Measurements from ENCODE around the gene RAC2. TPM values are rescaled to one million over a fixed set of nuclear protein-coding genes. Genes with fewer than 3 reads are reported as not detected.

RAC2 gene
- total and polyA plus RNA-seq, 2 of the 8 experiments (the other 6 are each of a cell fraction or from before 2014, with no cell fraction given): 2.3 to 4.3 TPM

DNA sequence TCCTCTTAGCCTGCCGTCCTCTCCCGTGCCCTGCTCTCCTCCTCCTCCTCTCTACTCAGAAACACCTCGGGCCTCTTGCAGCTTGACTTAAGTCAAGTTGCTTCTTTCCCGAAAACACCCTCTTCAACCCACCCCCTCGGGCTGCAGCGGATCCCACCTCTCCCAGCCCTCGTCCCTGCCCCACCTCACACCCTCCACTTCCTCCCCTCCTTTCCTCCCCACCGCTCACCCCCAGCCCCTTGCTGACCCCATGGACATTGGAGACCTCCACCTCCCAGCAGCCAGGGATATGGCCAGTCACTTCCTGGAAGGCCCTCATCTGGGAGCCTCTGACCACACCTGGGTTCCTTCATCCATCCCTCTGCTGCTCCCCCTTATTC is 29.8 kb upstream of the RAC2 start:
- no peaks in the 10 kb centered on the region for H3K79me2 ChIP-seq (ENCODE audit: control insufficient read depth in 1 of 2, insufficient read depth in 2 of 2, low read length in 2 of 2)
- H2AK5ac ChIP-seq (ENCODE audit: low read depth, low read length): no peak overlapping the region
- H2BK20ac ChIP-seq (ENCODE audit: low read length): no peak overlapping the region
- no peaks in the 10 kb centered on the region for H3K27me3 ChIP-seq (replicated peaks in 1 of 4; ENCODE audit: control insufficient read depth in 3 of 4, extremely low read depth in 1 of 4, insufficient read depth in 3 of 4, low read length in 3 of 4)
- 100% methylated on average over 1 of the region's 8 CpGs; no CpG with 5 or more reads in 1 of the 2 experiments for WGBS, 2 experiments (ENCODE audit: extremely low coverage in 1 of 2, insufficient coverage in 1 of 2, insufficient read length in 1 of 2, insufficient replicate concordance in 2 of 2, low coverage in 1 of 2, low lambda C conversion rate in 2 of 2, missing lambda C conversion rate in 1 of 2)
- H3K27ac ChIP-seq (ENCODE audit: low read depth, low read length): no peak overlapping the region
- no peak overlapping the region for H2AFZ ChIP-seq (ENCODE audit: low read length)
- H3K36me3 ChIP-seq (ENCODE audit: control insufficient read depth in 2 of 4, insufficient read depth in 4 of 4, low read length in 3 of 4): no peaks in the 10 kb centered on the region
- FAIRE-seq (no peak), DNase-seq (ENCODE audit: low read depth in 1 of 2, low spot score in 2 of 2) (no peak)
- no peak overlapping the region for H3K4me3 ChIP-seq (ENCODE audit: extremely low read depth in 1 of 4, insufficient read depth in 2 of 4, low read depth in 3 of 4, low read length in 4 of 4)
- no peak overlapping the region for H4K91ac ChIP-seq (replicated peaks; ENCODE audit: insufficient read length, low read length)
- H2BK120ac ChIP-seq (replicated peaks; ENCODE audit: low read depth, low read length): no peak overlapping the region
- H3K4me1 ChIP-seq (replicated peaks in 1 of 4; ENCODE audit: control insufficient read depth in 3 of 4, insufficient read depth in 4 of 4, low read length in 3 of 4): no peaks in the 10 kb centered on the region; a peak in 1 of 7 replicates
- POLR2A ChIA-PET (ENCODE audit: partially characterized antibody): no interaction called here
- H3K23ac ChIP-seq (ENCODE audit: insufficient read length): no peak overlapping the region
- no peak overlapping the region for H2BK5ac ChIP-seq (ENCODE audit: low read depth, low read length)
- H3K18ac ChIP-seq (ENCODE audit: extremely low read depth, low read length): no peak overlapping the region
- no peak overlapping the region for H2BK12ac ChIP-seq (ENCODE audit: low read depth, low read length)
- H3K4ac ChIP-seq (replicated peaks; ENCODE audit: insufficient read length, low read depth, low read length): no peak overlapping the region
- no peaks in the 10 kb centered on the region for H3K79me1 ChIP-seq (ENCODE audit: low read depth, low read length)
- no peak overlapping the region for H4K8ac ChIP-seq (ENCODE audit: extremely low read depth, insufficient read depth, low read length)
- H3K9me3 ChIP-seq (ENCODE audit: insufficient read depth in 2 of 2, low read depth in 1 of 2, low read length in 1 of 2): no peaks in the 10 kb centered on the region
- no peak overlapping the region for H4K5ac ChIP-seq (ENCODE audit: insufficient read length, low read depth, low read length)
- CTCF ChIA-PET (ENCODE audit: partially characterized antibody): interaction anchor here (1.0 to 6.9 kb wide), 5 partner anchors 9 to 156 kb away, joined by 3 to 48 read pairs (median 8); partner anchors contain the start of gene CYTH4
- no peak overlapping the region for H3K9ac ChIP-seq (replicated peaks in 1 of 4; ENCODE audit: extremely low read depth in 1 of 4, low read depth in 3 of 4, low read length in 3 of 4)
- no peak overlapping the region for H2BK15ac ChIP-seq (ENCODE audit: low read length)
- H3K56ac ChIP-seq (replicated peaks; ENCODE audit: insufficient read length, low read depth, low read length): no peak overlapping the region
- H3K14ac ChIP-seq (ENCODE audit: insufficient read length): no peak overlapping the region
- H3K23me2 ChIP-seq (ENCODE audit: low read depth, low read length): 0 out of 2 replicates have a peak, but pooled peaks cover 2% of the 10 kb centered on the region
- H4K20me1 ChIP-seq (replicated peaks in 1 of 2; ENCODE audit: control insufficient read depth in 1 of 2, insufficient read depth in 2 of 2, low read length in 2 of 2): no peaks in the 10 kb centered on the region
- no peak overlapping the region for H3K4me2 ChIP-seq (ENCODE audit: insufficient read depth in 1 of 2, low read depth in 2 of 2, low read length in 2 of 2)
- TF ChIP-seq NANOG (IDR thresholded peaks at IDR 0.05; ENCODE audit: insufficient read depth, low read depth, low read length, poor library complexity, severe bottlenecking) (no peak), RFX5 (IDR thresholded peaks at IDR 0.05; ENCODE audit: borderline replicate concordance, low read depth, low read length) (no peak), SRF (IDR thresholded peaks at IDR 0.05; ENCODE audit: low read depth, low read length) (no peak), SIX5 (IDR thresholded peaks at IDR 0.05; ENCODE audit: low read depth, low read length) (no peak), MAFK (IDR thresholded peaks at IDR 0.05; ENCODE audit: low read depth, low read length) (no peak), RXRA (IDR thresholded peaks at IDR 0.05; ENCODE audit: insufficient read depth, low read depth, low read length) (no peak), GABPA (IDR thresholded peaks at IDR 0.05; ENCODE audit: borderline replicate concordance, insufficient read depth, low read length) (no peak), SIN3A (conservative IDR thresholded peaks at IDR 0.05 in 1 of 2, IDR thresholded peaks at IDR 0.05 in 1 of 2; ENCODE audit: low read depth in 1 of 2, low read length in 2 of 2) (no peak), TAF1 (IDR thresholded peaks at IDR 0.05; ENCODE audit: low read depth, low read length) (no peak)
- TF ChIP-seq, protein P1, sequence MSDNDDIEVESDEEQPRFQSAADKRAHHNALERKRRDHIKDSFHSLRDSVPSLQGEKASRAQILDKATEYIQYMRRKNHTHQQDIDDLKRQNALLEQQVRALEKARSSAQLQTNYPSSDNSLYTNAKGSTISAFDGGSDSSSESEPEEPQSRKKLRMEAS (IDR thresholded peaks at IDR 0.05): no peak
- TF ChIP-seq, protein P2, sequence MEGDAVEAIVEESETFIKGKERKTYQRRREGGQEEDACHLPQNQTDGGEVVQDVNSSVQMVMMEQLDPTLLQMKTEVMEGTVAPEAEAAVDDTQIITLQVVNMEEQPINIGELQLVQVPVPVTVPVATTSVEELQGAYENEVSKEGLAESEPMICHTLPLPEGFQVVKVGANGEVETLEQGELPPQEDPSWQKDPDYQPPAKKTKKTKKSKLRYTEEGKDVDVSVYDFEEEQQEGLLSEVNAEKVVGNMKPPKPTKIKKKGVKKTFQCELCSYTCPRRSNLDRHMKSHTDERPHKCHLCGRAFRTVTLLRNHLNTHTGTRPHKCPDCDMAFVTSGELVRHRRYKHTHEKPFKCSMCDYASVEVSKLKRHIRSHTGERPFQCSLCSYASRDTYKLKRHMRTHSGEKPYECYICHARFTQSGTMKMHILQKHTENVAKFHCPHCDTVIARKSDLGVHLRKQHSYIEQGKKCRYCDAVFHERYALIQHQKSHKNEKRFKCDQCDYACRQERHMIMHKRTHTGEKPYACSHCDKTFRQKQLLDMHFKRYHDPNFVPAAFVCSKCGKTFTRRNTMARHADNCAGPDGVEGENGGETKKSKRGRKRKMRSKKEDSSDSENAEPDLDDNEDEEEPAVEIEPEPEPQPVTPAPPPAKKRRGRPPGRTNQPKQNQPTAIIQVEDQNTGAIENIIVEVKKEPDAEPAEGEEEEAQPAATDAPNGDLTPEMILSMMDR (IDR thresholded peaks at IDR 0.05; ENCODE audit: control extremely low read depth in 1 of 3, insufficient read depth in 1 of 3, low read depth in 1 of 3, low read length in 3 of 3): no peak
